ENCODE results near the gene NDUFB7.

GRCh38 chr19:14536926-14537692 lies 34.8 kb downstream of the NDUFB7 start:
- no peak for TF ChIP-seq CTCF (IDR thresholded peaks at IDR 0.05)
- TF ChIP-seq POLR2A (IDR thresholded peaks at IDR 0.05): no peak

Measured in heart left ventricle (tissue), 13 donors.